PFSK-1 (cell line): Measurements from ENCODE around the gene RPS5.

Source experiments
- FOXP2 ChIP-seq: optimal IDR thresholded peaks from 2 replicates; pipeline ENCODE3; 2011; ENCODE audit warnings: borderline replicate concordance, control low read depth, inconsistent platforms; ENCODE audit not compliant: insufficient read depth; ENCODE audit errors: extremely low read length, extremely low read depth
- POLR2AphosphoS5 ChIP-seq: IDR thresholded peaks from 2 replicates; pipeline ENCODE4 v1.6.1; 2012; ENCODE audit warnings: low read depth, mild to moderate bottlenecking, control low read depth, low read length, moderate library complexity
- SIN3A ChIP-seq: IDR thresholded peaks from 2 replicates; pipeline ENCODE4 v1.6.1; 2012; ENCODE audit warnings: mild to moderate bottlenecking, low read length, moderate library complexity, borderline replicate concordance; ENCODE audit not compliant: insufficient read depth
- TAF1 ChIP-seq: IDR thresholded peaks from 2 replicates; pipeline ENCODE4 v1.6.1; 2012; ENCODE audit warnings: low read length, control low read depth, borderline replicate concordance; ENCODE audit not compliant: insufficient read depth
- TF ChIP-seq, protein P1 (sequence below), 2 experiments: IDR thresholded peaks; 2 replicates each; pipeline versions ENCODE4 v1.6.1 to v1.8.0; 2011 to 2012; ENCODE audit warnings: low read depth in 2 of 2, low read length in 2 of 2, control low read depth in 1 of 2, inconsistent platforms in 1 of 2, mild to moderate bottlenecking in 1 of 2, moderate library complexity in 1 of 2; ENCODE audit not compliant: insufficient read depth in 1 of 2

Gene RPS5

GRCh38 chr19:58351558-58351878 is 35.6 kb upstream of the RPS5 start:
- TF ChIP-seq, protein P1, sequence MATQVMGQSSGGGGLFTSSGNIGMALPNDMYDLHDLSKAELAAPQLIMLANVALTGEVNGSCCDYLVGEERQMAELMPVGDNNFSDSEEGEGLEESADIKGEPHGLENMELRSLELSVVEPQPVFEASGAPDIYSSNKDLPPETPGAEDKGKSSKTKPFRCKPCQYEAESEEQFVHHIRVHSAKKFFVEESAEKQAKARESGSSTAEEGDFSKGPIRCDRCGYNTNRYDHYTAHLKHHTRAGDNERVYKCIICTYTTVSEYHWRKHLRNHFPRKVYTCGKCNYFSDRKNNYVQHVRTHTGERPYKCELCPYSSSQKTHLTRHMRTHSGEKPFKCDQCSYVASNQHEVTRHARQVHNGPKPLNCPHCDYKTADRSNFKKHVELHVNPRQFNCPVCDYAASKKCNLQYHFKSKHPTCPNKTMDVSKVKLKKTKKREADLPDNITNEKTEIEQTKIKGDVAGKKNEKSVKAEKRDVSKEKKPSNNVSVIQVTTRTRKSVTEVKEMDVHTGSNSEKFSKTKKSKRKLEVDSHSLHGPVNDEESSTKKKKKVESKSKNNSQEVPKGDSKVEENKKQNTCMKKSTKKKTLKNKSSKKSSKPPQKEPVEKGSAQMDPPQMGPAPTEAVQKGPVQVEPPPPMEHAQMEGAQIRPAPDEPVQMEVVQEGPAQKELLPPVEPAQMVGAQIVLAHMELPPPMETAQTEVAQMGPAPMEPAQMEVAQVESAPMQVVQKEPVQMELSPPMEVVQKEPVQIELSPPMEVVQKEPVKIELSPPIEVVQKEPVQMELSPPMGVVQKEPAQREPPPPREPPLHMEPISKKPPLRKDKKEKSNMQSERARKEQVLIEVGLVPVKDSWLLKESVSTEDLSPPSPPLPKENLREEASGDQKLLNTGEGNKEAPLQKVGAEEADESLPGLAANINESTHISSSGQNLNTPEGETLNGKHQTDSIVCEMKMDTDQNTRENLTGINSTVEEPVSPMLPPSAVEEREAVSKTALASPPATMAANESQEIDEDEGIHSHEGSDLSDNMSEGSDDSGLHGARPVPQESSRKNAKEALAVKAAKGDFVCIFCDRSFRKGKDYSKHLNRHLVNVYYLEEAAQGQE (IDR thresholded peaks at IDR 0.05; ENCODE audit: insufficient read depth in 1 of 2, low read depth in 2 of 2, low read length in 2 of 2) = no peak
- TF ChIP-seq FOXP2 (no peak), POLR2AphosphoS5 (no peak), TAF1 (no peak), SIN3A (no peak)

GRCh38 chr19:58351990-58352755 is 34.9 kb upstream of the RPS5 start:
- TF ChIP-seq, protein P1 (IDR thresholded peaks at IDR 0.05; ENCODE audit: insufficient read depth in 1 of 2, low read depth in 2 of 2, low read length in 2 of 2) = no peak
- TF ChIP-seq POLR2AphosphoS5 (no peak), FOXP2 (no peak)

DNA sequence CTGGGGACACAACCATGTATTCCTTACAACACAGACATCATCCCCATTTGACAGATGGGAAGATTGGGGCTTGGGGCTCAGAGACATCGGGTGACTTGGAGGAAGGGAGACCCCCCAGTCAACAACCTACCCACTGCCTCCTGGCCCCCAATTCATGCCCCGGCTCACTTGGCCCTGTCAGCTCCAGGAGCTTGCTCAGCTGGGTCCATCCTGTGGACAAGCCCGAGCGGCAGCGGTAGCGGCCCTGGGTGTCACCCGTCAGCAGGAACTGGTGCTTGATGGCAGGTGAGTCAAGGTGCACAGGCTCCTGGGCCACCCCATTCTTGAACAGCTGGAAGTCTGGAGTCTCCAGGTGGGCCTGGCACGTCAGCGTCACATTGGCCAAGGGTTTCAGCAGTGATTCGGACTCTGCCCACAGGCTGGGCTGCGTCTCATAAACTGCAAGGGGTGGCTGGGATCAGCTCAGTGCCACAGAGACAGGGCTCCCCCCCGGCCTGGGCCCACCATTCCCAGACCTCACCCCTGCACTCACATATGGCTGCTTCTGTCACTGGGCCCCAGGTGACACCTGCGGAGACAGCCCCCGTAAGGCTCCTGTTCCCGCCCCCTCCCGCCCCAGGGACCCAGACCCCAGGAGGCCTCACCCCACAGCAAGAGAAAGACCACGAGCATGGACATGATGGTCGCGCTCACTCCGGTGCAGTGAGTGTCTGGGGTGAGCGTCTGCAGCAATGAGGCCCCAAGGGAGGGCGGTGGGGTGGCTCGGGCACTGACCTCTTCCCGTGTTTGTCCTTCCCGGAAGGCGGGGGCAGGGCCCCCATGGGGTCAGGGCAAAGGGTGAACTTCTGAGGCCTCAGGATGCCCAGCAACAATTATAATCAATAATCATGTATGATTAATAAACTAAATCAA is 34.1 kb upstream of the RPS5 start, which contains the start of gene A1BG:
Gene A1BG, minus strand, starts transcription at position 733 of the 912 bp plus-strand sequence. Its CDS starts 55 bp downstream, at position 678.
- TF ChIP-seq SIN3A (no peak), POLR2AphosphoS5 (no peak), TAF1 (no peak), FOXP2 (no peak)
- TF ChIP-seq, protein P1 (IDR thresholded peaks at IDR 0.05; ENCODE audit: insufficient read depth in 1 of 2, low read depth in 2 of 2, low read length in 2 of 2) = no peak

GRCh38 chr19:58353717-58354477 is 33.2 kb upstream of the RPS5 start:
- TF ChIP-seq SIN3A = no peak
- no peak for TF ChIP-seq FOXP2
- TF ChIP-seq, protein P1 (IDR thresholded peaks at IDR 0.05; ENCODE audit: insufficient read depth in 1 of 2, low read depth in 2 of 2, low read length in 2 of 2) = no peak
- TF ChIP-seq POLR2AphosphoS5 = no peak
- no peak for TF ChIP-seq TAF1
